K562 (cell line): ENCODE results near the gene OR10J1. TPM values are rescaled to one million over a fixed set of nuclear protein-coding genes. Genes with fewer than 3 reads are reported as not detected.

Experiments used
- ATAC-seq: fragments of 200-7000 bp; cut with Tn5 transposase; 3 replicates; pipeline ENCODE4 v1.9.1; 2020; ENCODE audit warnings: moderate library complexity
- BruUV-seq: library from RNA; stranded (reverse); fragments of 400-500 nt; replicated peaks from 2 replicates; lab custom pipeline; 2021; lab: Mats Ljungman, UMichigan
- CTCF ChIA-PET: fragments of 300-600 bp; formaldehyde crosslinking; extraction: SDS; loops from one replicate; lab custom pipeline; 2021; ENCODE audit warnings: low intra/inter-chr PET ratio; lab: Yijun Ruan, JAX
- POLR2A ChIA-PET: fragments of 300-600, 350-650 bp; sonication (Branson Sonifier 250); formaldehyde crosslinking; extraction: SDS; loops from one replicate; lab custom pipeline; 2021; ENCODE audit warnings: antibody characterized with exemption, inconsistent platforms; lab: Yijun Ruan, JAX
- DNase-seq, 4 experiments: peaks; one replicate each; pipeline versions ENCODE4 v3.0.0 to v3.0.0-alpha.2; 2011 to 2018; ENCODE audit warnings: low spot score in 3 of 4, mixed read lengths in 3 of 4; ENCODE audit errors: extremely low read depth in 1 of 4
- FAIRE-seq: peaks from 2 replicates; lab custom pipeline; 2011; peaks lifted over from hg19 to GRCh38; lab: Jason Lieb, UNC
- H2AFZ ChIP-seq: 2 replicates; pipeline ENCODE4 v1.6.0; 2011; ENCODE audit warnings: low read depth, low read length, control low read depth, inconsistent platforms
- H3K27ac ChIP-seq: fragments of 200-600 bp; 3 replicates; pipeline ENCODE4 v1.8.0; 2011; ENCODE audit warnings: low read depth, mild to moderate bottlenecking, control low read depth, inconsistent platforms, low read length, moderate library complexity, mixed read lengths; ENCODE audit errors: extremely low read depth
- H3K27me3 ChIP-seq, 2 experiments: fragments of 300-600 bp in 1 of 2; 2 replicates in 1 of 2; 3 replicates in 1 of 2; pipeline versions ENCODE4 v1.6.0 to v1.8.0; 2011; ENCODE audit warnings: inconsistent platforms in 2 of 2, low read length in 2 of 2, mild to moderate bottlenecking in 1 of 2, mixed read lengths in 1 of 2, moderate library complexity in 1 of 2; ENCODE audit not compliant: control insufficient read depth in 2 of 2, insufficient read depth in 2 of 2
- H3K36me3 ChIP-seq: fragments of 300-600 bp; 3 replicates; pipeline ENCODE4 v1.8.0; 2011; ENCODE audit warnings: mild to moderate bottlenecking, low read length, inconsistent platforms; ENCODE audit not compliant: control insufficient read depth, insufficient read depth
- H3K4me1 ChIP-seq, 2 experiments: fragments of 200-600 bp in 1 of 2; replicated peaks in 1 of 2; 2 replicates in 1 of 2; 3 replicates in 1 of 2; pipeline versions ENCODE4 v1.5.1 to v1.8.0; 2011; ENCODE audit warnings: inconsistent platforms in 2 of 2, low read length in 2 of 2, mild to moderate bottlenecking in 1 of 2, mixed read lengths in 1 of 2, moderate library complexity in 1 of 2; ENCODE audit not compliant: control insufficient read depth in 2 of 2, insufficient read depth in 2 of 2
- H3K4me2 ChIP-seq: 2 replicates; pipeline ENCODE4 v1.6.1; 2011; ENCODE audit warnings: low read length, control low read depth, inconsistent platforms, mixed read lengths; ENCODE audit not compliant: insufficient read depth
- H3K4me3 ChIP-seq: fragments of 200-600 bp; sonication (generic), shearing (Covaris generic); 2 replicates; pipeline ENCODE4 v1.5.1; 2016; ENCODE audit warnings: control low read depth, inconsistent platforms
- H3K79me2 ChIP-seq: fragments of 200-600 bp; 3 replicates; pipeline ENCODE4 v1.8.0; 2011; ENCODE audit warnings: low read length, inconsistent platforms; ENCODE audit not compliant: control insufficient read depth, insufficient read depth
- H3K9ac ChIP-seq, 2 experiments: 2 replicates each; pipeline versions ENCODE4 v1.6.0 to v1.6.1; 2011; ENCODE audit warnings: low read depth in 2 of 2, low read length in 2 of 2, control low read depth in 1 of 2, inconsistent platforms in 1 of 2, mild to moderate bottlenecking in 1 of 2, mixed read lengths in 1 of 2; ENCODE audit not compliant: insufficient read depth in 1 of 2
- H3K9me1 ChIP-seq: one replicate; pipeline ENCODE4 v1.6.0; 2011; ENCODE audit warnings: inconsistent platforms, mild to moderate bottlenecking, low read length, moderate library complexity; ENCODE audit not compliant: control insufficient read depth, insufficient read depth
- H3K9me3 ChIP-seq: replicated peaks from 2 replicates; pipeline ENCODE4 v1.5.1; 2011; ENCODE audit warnings: low read depth, low read length, inconsistent platforms; ENCODE audit not compliant: control insufficient read depth, insufficient read depth
- H4K20me1 ChIP-seq: replicated peaks from 2 replicates; pipeline ENCODE4 v1.6.1; 2011; ENCODE audit warnings: low read length, inconsistent platforms, mixed read lengths; ENCODE audit not compliant: control insufficient read depth, insufficient read depth
- BACH1 ChIP-seq: fragments of 200-800 bp; sonication (Bioruptor generic); IDR thresholded peaks from 2 replicates; pipeline ENCODE4 v1.6.1; 2016; ENCODE audit warnings: missing genetic modification characterization, missing compliant biosample characterization
- CAMTA2 ChIP-seq: fragments of 250-450 bp; sonication (Bioruptor Pico); conservative IDR thresholded peaks from 2 replicates; pipeline ENCODE4 v1.5.1; 2022
- CBX5 ChIP-seq: IDR thresholded peaks from 2 replicates; pipeline ENCODE4 v1.6.1; 2014; ENCODE audit warnings: low read depth, borderline replicate concordance
- CEBPB ChIP-seq: fragments of 450-650 bp; IDR thresholded peaks from 2 replicates; pipeline ENCODE4 v1.6.1; 2016; ENCODE audit warnings: missing genetic modification characterization, missing compliant biosample characterization
- NFE2 ChIP-seq: IDR thresholded peaks from 2 replicates; pipeline ENCODE4 v1.6.1; 2014; ENCODE audit warnings: antibody characterized with exemption, low read depth
- PHTF2 ChIP-seq: fragments of 250-450 bp; sonication (Bioruptor Pico); IDR thresholded peaks from 2 replicates; pipeline ENCODE4 v1.5.0; 2021; ENCODE audit warnings: mild to moderate bottlenecking
- SAFB2 ChIP-seq: fragments of 200-400 bp; formaldehyde crosslinking; IDR thresholded peaks from 2 replicates; pipeline ENCODE4 v1.6.1; 2018; ENCODE audit warnings: borderline replicate concordance, low read length, low read depth, moderate library complexity; ENCODE audit not compliant: severe bottlenecking
- TEAD1 ChIP-seq, 2 experiments: fragments of 450-650 bp in 1 of 2; sonication (generic) in 1 of 2; formaldehyde crosslinking; IDR thresholded peaks; 2 replicates each; pipeline versions ENCODE4 v1.4.0 to v1.8.0; 2020 to 2022; ENCODE audit warnings: mild to moderate bottlenecking in 2 of 2, missing genetic modification reagents in 1 of 2
- ZNF224 ChIP-seq: sonication (generic); formaldehyde crosslinking; IDR thresholded peaks from 2 replicates; pipeline ENCODE4 v1.8.0; 2022; ENCODE audit warnings: mild to moderate bottlenecking, missing genetic modification reagents
- ZNF354B ChIP-seq: fragments of 250-450 bp; sonication (Bioruptor Pico); IDR thresholded peaks from 2 replicates; pipeline ENCODE4 v1.4.0; 2020
- ZNF764 ChIP-seq: fragments of 250-450 bp; sonication (Bioruptor Pico); IDR thresholded peaks from 2 replicates; pipeline ENCODE4 v1.4.0; 2020; ENCODE audit warnings: low read depth, mild to moderate bottlenecking, moderate library complexity
- WGBS: fragments of 100-300 bp; shearing (Covaris generic); methylation state at CpG from one replicate; pipeline ENCODE4 v1.1.6; 2016; ENCODE audit warnings: low coverage, mixed read lengths; ENCODE audit not compliant: insufficient coverage; ENCODE audit errors: missing lambda C conversion rate; 5-methylcytosine and 5-hydroxymethylcytosine counted together
- in situ Hi-C: fragments of 300-500 bp; cut with MboI; formaldehyde crosslinking; loops from 4 replicates; pipeline ENCODE4 v1.15.0; 2018; ENCODE audit warnings: inconsistent platforms, mixed read lengths
- intact Hi-C: fragments of 100-400 bp; cut with micrococcal nuclease; formaldehyde crosslinking; loops from 2 replicates; pipeline ENCODE4 v1.14.2; 2022
- polyA plus RNA-seq, 8 experiments: library from polyadenylated mRNA; depleted of rRNA in 4 of 8; stranded (reverse) in 5 of 8; unstranded in 3 of 8; fragments of >200 nt; fragmentation: Nextera tagmentation in 2 of 8; fragmentation: Illumina TruSeq in 1 of 8; extraction: Ambion mirVana in 2 of 8; extraction: Trizol in 1 of 8; gene quantifications; 2 replicates each; pipeline versions ENCODE4 v1.2.1 to v1.2.3, GENCODE V29; 2011 to 2014; ENCODE audit warnings: inconsistent platforms in 1 of 8, missing spikeins in 1 of 8
- total RNA-seq, 7 experiments: library from RNA; depleted of rRNA in 6 of 7; stranded (reverse); fragments of >200 nt in 6 of 7; fragmentation: Illumina TruSeq in 2 of 7; extraction: Trizol in 2 of 7; gene quantifications; 2 replicates each; pipeline versions ENCODE4 v1.2.1 to v1.2.3, GENCODE V29; 2011 to 2021; ENCODE audit warnings: low replicate concordance in 1 of 7
- TF ChIP-seq, protein P1 (sequence below): sonication (generic); formaldehyde crosslinking; IDR thresholded peaks from 2 replicates; pipeline ENCODE4 v1.8.1; 2023; ENCODE audit warnings: mild to moderate bottlenecking, missing genetic modification reagents
- TF ChIP-seq, protein P2 (sequence below), 2 experiments: fragments of 450-650 bp in 1 of 2; sonication (generic) in 1 of 2; formaldehyde crosslinking in 1 of 2; IDR thresholded peaks; 2 replicates each; pipeline versions ENCODE4 v1.7.1 to v1.9.0; 2016 to 2022; ENCODE audit warnings: inconsistent platforms in 1 of 2, mild to moderate bottlenecking in 1 of 2, missing genetic modification reagents in 1 of 2

OR10J1 gene
- total and polyA plus RNA-seq, 9 of the 15 experiments (the other 6 are each of a cell fraction or from before 2014, with no cell fraction given) = not detected

DNA sequence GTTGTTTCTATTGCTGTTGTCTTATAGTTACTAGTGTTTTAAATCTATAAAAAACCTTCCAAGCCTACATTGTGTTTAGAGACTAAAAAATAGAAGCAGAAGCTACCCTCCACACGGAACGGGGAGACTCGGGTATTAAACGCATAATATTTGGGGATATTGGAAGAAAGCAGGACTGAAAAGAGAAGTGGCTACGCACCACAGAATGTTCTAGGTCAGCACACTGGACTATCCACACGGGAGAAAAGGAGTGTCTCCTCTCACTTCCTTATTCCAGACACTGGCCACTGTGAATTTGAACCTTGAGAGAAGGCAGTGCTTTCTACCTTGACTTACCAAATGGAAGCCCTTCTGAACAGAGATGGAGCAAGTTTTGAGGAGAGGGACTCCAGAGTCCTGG lies 8.5 kb upstream of the OR10J1 start:
- no peaks in the 10 kb centered on the region for H3K9me3 ChIP-seq
- ChIA-PET POLR2A (no interaction called here), CTCF (no interaction called here)
- no peaks in the 10 kb centered on the region for H3K4me1 ChIP-seq
- no peaks in the 10 kb centered on the region for H4K20me1 ChIP-seq
- H3K27me3 ChIP-seq = no peaks in the 10 kb centered on the region
- H2AFZ ChIP-seq = no peak overlapping the region
- no peak for ATAC-seq
- intact Hi-C loops = no loop called here
- H3K4me3 ChIP-seq = no peak overlapping the region
- in situ Hi-C loops = no loop called here
- H3K9me1 ChIP-seq = no peaks in the 10 kb centered on the region
- no peaks in the 10 kb centered on the region for H3K36me3 ChIP-seq
- DNase-seq = no peak
- no peak overlapping the region for H3K9ac ChIP-seq
- no TSS peak for BruUV-seq
- H3K79me2 ChIP-seq = no peaks in the 10 kb centered on the region
- FAIRE-seq = no peak
- 0% methylated on average over 6 of the region's 6 CpGs for WGBS
- H3K4me2 ChIP-seq = no peak overlapping the region
- no peak overlapping the region for H3K27ac ChIP-seq
- TF ChIP-seq CAMTA2 (CRISPR knock-in tag) (no peak), ZNF764 (CRISPR knock-in tag) (no peak), TEAD1 (CRISPR knock-in tag; IDR thresholded peaks at IDR 0.05) (no peak), NFE2 (no peak), CEBPB (no peak), BACH1 (tag) (no peak), ZNF354B (no peak), PHTF2 (CRISPR knock-in tag) (no peak), CBX5 (no peak), SAFB2 (no peak), ZNF224 (CRISPR knock-in tag) (no peak)
- TF ChIP-seq, protein P1, sequence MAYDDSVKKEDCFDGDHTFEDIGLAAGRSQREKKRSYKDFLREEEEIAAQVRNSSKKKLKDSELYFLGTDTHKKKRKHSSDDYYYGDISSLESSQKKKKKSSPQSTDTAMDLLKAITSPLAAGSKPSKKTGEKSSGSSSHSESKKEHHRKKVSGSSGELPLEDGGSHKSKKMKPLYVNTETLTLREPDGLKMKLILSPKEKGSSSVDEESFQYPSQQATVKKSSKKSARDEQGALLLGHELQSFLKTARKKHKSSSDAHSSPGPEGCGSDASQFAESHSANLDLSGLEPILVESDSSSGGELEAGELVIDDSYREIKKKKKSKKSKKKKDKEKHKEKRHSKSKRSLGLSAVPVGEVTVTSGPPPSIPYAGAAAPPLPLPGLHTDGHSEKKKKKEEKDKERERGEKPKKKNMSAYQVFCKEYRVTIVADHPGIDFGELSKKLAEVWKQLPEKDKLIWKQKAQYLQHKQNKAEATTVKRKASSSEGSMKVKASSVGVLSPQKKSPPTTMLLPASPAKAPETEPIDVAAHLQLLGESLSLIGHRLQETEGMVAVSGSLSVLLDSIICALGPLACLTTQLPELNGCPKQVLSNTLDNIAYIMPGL (CRISPR knock-in tag) = no peak
- TF ChIP-seq, protein P2, sequence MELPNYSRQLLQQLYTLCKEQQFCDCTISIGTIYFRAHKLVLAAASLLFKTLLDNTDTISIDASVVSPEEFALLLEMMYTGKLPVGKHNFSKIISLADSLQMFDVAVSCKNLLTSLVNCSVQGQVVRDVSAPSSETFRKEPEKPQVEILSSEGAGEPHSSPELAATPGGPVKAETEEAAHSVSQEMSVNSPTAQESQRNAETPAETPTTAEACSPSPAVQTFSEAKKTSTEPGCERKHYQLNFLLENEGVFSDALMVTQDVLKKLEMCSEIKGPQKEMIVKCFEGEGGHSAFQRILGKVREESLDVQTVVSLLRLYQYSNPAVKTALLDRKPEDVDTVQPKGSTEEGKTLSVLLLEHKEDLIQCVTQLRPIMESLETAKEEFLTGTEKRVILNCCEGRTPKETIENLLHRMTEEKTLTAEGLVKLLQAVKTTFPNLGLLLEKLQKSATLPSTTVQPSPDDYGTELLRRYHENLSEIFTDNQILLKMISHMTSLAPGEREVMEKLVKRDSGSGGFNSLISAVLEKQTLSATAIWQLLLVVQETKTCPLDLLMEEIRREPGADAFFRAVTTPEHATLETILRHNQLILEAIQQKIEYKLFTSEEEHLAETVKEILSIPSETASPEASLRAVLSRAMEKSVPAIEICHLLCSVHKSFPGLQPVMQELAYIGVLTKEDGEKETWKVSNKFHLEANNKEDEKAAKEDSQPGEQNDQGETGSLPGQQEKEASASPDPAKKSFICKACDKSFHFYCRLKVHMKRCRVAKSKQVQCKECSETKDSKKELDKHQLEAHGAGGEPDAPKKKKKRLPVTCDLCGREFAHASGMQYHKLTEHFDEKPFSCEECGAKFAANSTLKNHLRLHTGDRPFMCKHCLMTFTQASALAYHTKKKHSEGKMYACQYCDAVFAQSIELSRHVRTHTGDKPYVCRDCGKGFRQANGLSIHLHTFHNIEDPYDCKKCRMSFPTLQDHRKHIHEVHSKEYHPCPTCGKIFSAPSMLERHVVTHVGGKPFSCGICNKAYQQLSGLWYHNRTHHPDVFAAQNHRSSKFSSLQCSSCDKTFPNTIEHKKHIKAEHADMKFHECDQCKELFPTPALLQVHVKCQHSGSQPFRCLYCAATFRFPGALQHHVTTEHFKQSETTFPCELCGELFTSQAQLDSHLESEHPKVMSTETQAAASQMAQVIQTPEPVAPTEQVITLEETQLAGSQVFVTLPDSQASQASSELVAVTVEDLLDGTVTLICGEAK (IDR thresholded peaks at IDR 0.05) = no peak
- TF ChIP-seq, protein P2 (CRISPR knock-in tag; IDR thresholded peaks at IDR 0.05) = no peak
